Measurements from ENCODE around the gene IRF2BPL. TPM values are rescaled to one million over a fixed set of nuclear protein-coding genes. Genes with fewer than 3 reads are reported as not detected.
A peak's percentile ranks its signal among the peaks of the same experiment; 100 is the strongest.

The IRF2BPL gene
- total and polyA plus RNA-seq, 2 of the 8 experiments (the other 6 are each of a cell fraction or from before 2014, with no cell fraction given): 18.8 to 57.0 TPM

GRCh38 chr14:77053046-77053841 lies 24.7 kb upstream of the IRF2BPL start (continued):
- TF ChIP-seq JUND (IDR thresholded peaks at IDR 0.05; ENCODE audit: low read length): peak; percentile 30; the same call in 1 of the 2 replicates
- peak in 1 of 2 experiments; percentile 70; a peak in 1 of 3 replicates for TF ChIP-seq EP300 (IDR thresholded peaks at IDR 0.05; ENCODE audit: borderline replicate concordance in 1 of 2, low read depth in 2 of 2, low read length in 2 of 2)
- 0 out of 2 replicates have a peak, but pooled peaks have one; percentile 39 for TF ChIP-seq CEBPB (IDR thresholded peaks at IDR 0.05; ENCODE audit: low read depth, low read length)
- peak; percentile 33 for TF ChIP-seq ASH2L (IDR thresholded peaks at IDR 0.05; ENCODE audit: low read length)
- peak in 1 of 2 experiments; percentile 56; a peak in 1 of 4 replicates for TF ChIP-seq SIN3A (conservative IDR thresholded peaks at IDR 0.05 in 1 of 2, IDR thresholded peaks at IDR 0.05 in 1 of 2; ENCODE audit: low read depth in 1 of 2, low read length in 2 of 2)
- TF ChIP-seq YY1 (IDR thresholded peaks at IDR 0.05; ENCODE audit: low read depth, low read length): peak; percentile 48; the same call in 1 of the 2 replicates
- no peak for TF ChIP-seq SP1 (IDR thresholded peaks at IDR 0.05; ENCODE audit: low read depth, low read length)
- TF ChIP-seq KDM1A (IDR thresholded peaks at IDR 0.05; ENCODE audit: borderline replicate concordance, low read length): 0 out of 2 replicates have a peak, but pooled peaks have one; percentile 6
